H1 (cell line): Measurements from ENCODE around the gene MTAP. TPM values are rescaled to one million over a fixed set of nuclear protein-coding genes. Genes with fewer than 3 reads are reported as not detected.

ENCODE experiments used
- CTCF ChIA-PET: fragments of 300-600 bp; sonication (Branson Sonifier 250); formaldehyde crosslinking; loops from one replicate; lab custom pipeline; 2021; ENCODE audit not compliant: partially characterized antibody; lab: Charles Lee
- POLR2A ChIA-PET: fragments of 300-600 bp; sonication (Branson Sonifier 250); formaldehyde crosslinking; loops from one replicate; lab custom pipeline; 2021; ENCODE audit warnings: inconsistent platforms; ENCODE audit not compliant: partially characterized antibody; lab: Charles Lee
- DNase-seq, 2 experiments: peaks; one replicate each; pipeline versions ENCODE4 v3.0.0 to v3.0.0-alpha.2; 2010 to 2022; ENCODE audit warnings: low spot score in 2 of 2, low read depth in 1 of 2, mixed read lengths in 1 of 2
- FAIRE-seq: peaks from 2 replicates; lab custom pipeline; 2011; peaks lifted over from hg19 to GRCh38; lab: Jason Lieb, UNC
- H2AFZ ChIP-seq: 2 replicates; pipeline ENCODE4 v1.8.1; 2012; ENCODE audit warnings: low read length, inconsistent platforms
- H2AK5ac ChIP-seq: 2 replicates; pipeline ENCODE4 v1.6.1; 2013; ENCODE audit warnings: low read depth, low read length
- H2BK120ac ChIP-seq: replicated peaks from 2 replicates; pipeline ENCODE3; 2013; ENCODE audit warnings: low read depth, low read length, inconsistent platforms
- H2BK12ac ChIP-seq: 2 replicates; pipeline ENCODE4 v1.6.1; 2013; ENCODE audit warnings: low read depth, low read length
- H2BK15ac ChIP-seq: 2 replicates; pipeline ENCODE4 v1.6.1; 2013; ENCODE audit warnings: low read length
- H2BK20ac ChIP-seq: 2 replicates; pipeline ENCODE4 v1.6.1; 2013; ENCODE audit warnings: low read length
- H2BK5ac ChIP-seq: 2 replicates; pipeline ENCODE4 v1.6.1; 2013; ENCODE audit warnings: low read depth, low read length
- H3K14ac ChIP-seq: 2 replicates; pipeline ENCODE4 v1.6.1; 2013; ENCODE audit warnings: inconsistent platforms; ENCODE audit not compliant: insufficient read length
- H3K18ac ChIP-seq: 2 replicates; pipeline ENCODE4 v1.6.1; 2013; ENCODE audit warnings: low read length; ENCODE audit errors: extremely low read depth
- H3K23ac ChIP-seq: 2 replicates; pipeline ENCODE4 v1.6.1; 2013; ENCODE audit warnings: inconsistent platforms; ENCODE audit not compliant: insufficient read length
- H3K23me2 ChIP-seq: 2 replicates; pipeline ENCODE4 v1.6.1; 2013; ENCODE audit warnings: low read depth, low read length
- H3K27ac ChIP-seq: 2 replicates; pipeline ENCODE4 v1.6.1; 2011; ENCODE audit warnings: low read depth, low read length, inconsistent platforms
- H3K27me3 ChIP-seq, 4 experiments: replicated peaks in 1 of 4; 1 replicate in 1 of 4; 2 replicates in 3 of 4; pipeline versions ENCODE4 v1.6.1 to v1.8.1; 2011 to 2013; ENCODE audit warnings: low read length in 3 of 4, mild to moderate bottlenecking in 3 of 4, inconsistent platforms in 2 of 4, mixed read lengths in 2 of 4, moderate library complexity in 1 of 4; ENCODE audit not compliant: control insufficient read depth in 3 of 4, insufficient read depth in 3 of 4; ENCODE audit errors: extremely low read depth in 1 of 4
- H3K36me3 ChIP-seq, 4 experiments: 2 replicates each; pipeline versions ENCODE4 v1.6.1 to v1.8.1; 2011 to 2013; ENCODE audit warnings: mild to moderate bottlenecking in 4 of 4, low read length in 3 of 4, moderate library complexity in 2 of 4, control low read depth in 1 of 4, inconsistent platforms in 1 of 4; ENCODE audit not compliant: insufficient read depth in 4 of 4, control insufficient read depth in 2 of 4
- H3K4ac ChIP-seq: replicated peaks from 2 replicates; pipeline ENCODE3; 2013; ENCODE audit warnings: low read length, low read depth, mixed read lengths, inconsistent platforms; ENCODE audit not compliant: insufficient read length
- H3K4me1 ChIP-seq, 4 experiments: replicated peaks in 1 of 4; 1 replicate in 1 of 4; 2 replicates in 3 of 4; pipeline versions ENCODE4 v1.6.1 to v1.8.1; 2011 to 2013; ENCODE audit warnings: low read length in 3 of 4, inconsistent platforms in 2 of 4, mixed read lengths in 1 of 4; ENCODE audit not compliant: insufficient read depth in 4 of 4, control insufficient read depth in 3 of 4
- H3K4me2 ChIP-seq, 2 experiments: 2 replicates each; pipeline versions ENCODE4 v1.6.1 to v1.8.1; 2011 to 2013; ENCODE audit warnings: low read depth in 2 of 2, low read length in 2 of 2, control low read depth in 1 of 2, inconsistent platforms in 1 of 2, mild to moderate bottlenecking in 1 of 2; ENCODE audit not compliant: insufficient read depth in 1 of 2
- H3K4me3 ChIP-seq, 4 experiments: fragments of 200-600, 300-600 bp in 1 of 4; sonication (generic), shearing (Covaris generic), sonication (Bioruptor Twin) in 1 of 4; 2 replicates each; pipeline versions ENCODE4 v1.5.1 to v1.8.1; 2011 to 2016; ENCODE audit warnings: low read length in 4 of 4, low read depth in 3 of 4, control low read depth in 2 of 4, inconsistent platforms in 2 of 4, mild to moderate bottlenecking in 2 of 4, mixed read lengths in 1 of 4, moderate library complexity in 1 of 4; ENCODE audit not compliant: insufficient read depth in 2 of 4; ENCODE audit errors: extremely low read depth in 1 of 4
- H3K56ac ChIP-seq: replicated peaks from 2 replicates; pipeline ENCODE3; 2013; ENCODE audit warnings: low read depth, mild to moderate bottlenecking, mixed read lengths, low read length, inconsistent platforms; ENCODE audit not compliant: insufficient read length
- H3K79me1 ChIP-seq: 2 replicates; pipeline ENCODE4 v1.6.1; 2013; ENCODE audit warnings: low read depth, low read length, control low read depth
- H3K79me2 ChIP-seq, 2 experiments: 2 replicates each; pipeline versions ENCODE4 v1.6.1 to v1.8.1; 2012 to 2013; ENCODE audit warnings: low read length in 2 of 2, mild to moderate bottlenecking in 2 of 2, inconsistent platforms in 1 of 2; ENCODE audit not compliant: insufficient read depth in 2 of 2, control insufficient read depth in 1 of 2
- H3K9ac ChIP-seq, 4 experiments: replicated peaks in 1 of 4; 1 replicate in 1 of 4; 2 replicates in 3 of 4; pipeline versions ENCODE4 v1.6.1 to v1.8.1; 2011 to 2013; ENCODE audit warnings: low read depth in 3 of 4, low read length in 3 of 4, control low read depth in 2 of 4, mild to moderate bottlenecking in 2 of 4, moderate library complexity in 2 of 4, inconsistent platforms in 1 of 4; ENCODE audit errors: extremely low read depth in 1 of 4
- H3K9me3 ChIP-seq, 2 experiments: 2 replicates each; pipeline versions ENCODE4 v1.6.1 to v1.8.1; 2012 to 2013; ENCODE audit warnings: mild to moderate bottlenecking in 2 of 2, moderate library complexity in 2 of 2, control low read depth in 1 of 2, inconsistent platforms in 1 of 2, low read depth in 1 of 2, low read length in 1 of 2, mixed read lengths in 1 of 2; ENCODE audit not compliant: insufficient read depth in 2 of 2
- H4K20me1 ChIP-seq, 2 experiments: replicated peaks in 1 of 2; 2 replicates each; pipeline versions ENCODE3 to v1.8.1; 2011 to 2013; ENCODE audit warnings: inconsistent platforms in 2 of 2, low read length in 2 of 2, mild to moderate bottlenecking in 1 of 2; ENCODE audit not compliant: insufficient read depth in 2 of 2, control insufficient read depth in 1 of 2
- H4K5ac ChIP-seq: 2 replicates; pipeline ENCODE4 v1.6.1; 2013; ENCODE audit warnings: low read length, low read depth, mixed read lengths, inconsistent platforms; ENCODE audit not compliant: insufficient read length
- H4K8ac ChIP-seq: 2 replicates; pipeline ENCODE4 v1.8.0; 2013; ENCODE audit warnings: mild to moderate bottlenecking, moderate library complexity, low read length, inconsistent platforms; ENCODE audit not compliant: insufficient read depth; ENCODE audit errors: extremely low read depth
- H4K91ac ChIP-seq: replicated peaks from 2 replicates; pipeline ENCODE3; 2013; ENCODE audit warnings: low read length, mixed read lengths, inconsistent platforms; ENCODE audit not compliant: insufficient read length
- ASH2L ChIP-seq: fragments of 200-600, 300-600 bp; sonication (generic); IDR thresholded peaks from one replicate; pipeline ENCODE4 v1.7.1; 2017; ENCODE audit warnings: low read length
- HDAC2 ChIP-seq, 2 experiments: fragments of 300-600 bp in 1 of 2; sonication (generic) in 1 of 2; IDR thresholded peaks; 2 replicates each; pipeline ENCODE4 v1.6.1; 2011 to 2012; ENCODE audit warnings: low read depth in 2 of 2, low read length in 2 of 2, mild to moderate bottlenecking in 2 of 2, moderate library complexity in 2 of 2, borderline replicate concordance in 1 of 2, inconsistent platforms in 1 of 2
- JUN ChIP-seq: IDR thresholded peaks from 2 replicates; pipeline ENCODE4 v1.6.1; 2011; ENCODE audit warnings: low read depth, mild to moderate bottlenecking, improper control_type of control experiment, low read length
- KDM4A ChIP-seq: IDR thresholded peaks from one replicate; pipeline ENCODE4 v1.7.1; 2012; ENCODE audit warnings: low read depth, mild to moderate bottlenecking, moderate library complexity, low read length, inconsistent platforms; ENCODE audit not compliant: severe bottlenecking
- NANOG ChIP-seq: IDR thresholded peaks from 2 replicates; pipeline ENCODE4 v1.6.1; 2011; ENCODE audit warnings: low read length, low read depth, mild to moderate bottlenecking, inconsistent platforms; ENCODE audit not compliant: insufficient read depth, poor library complexity, severe bottlenecking
- RAD21 ChIP-seq, 2 experiments: IDR thresholded peaks in 1 of 2; conservative IDR thresholded peaks in 1 of 2; 2 replicates each; pipeline ENCODE4 v1.6.1; 2011; ENCODE audit warnings: low read depth in 2 of 2, low read length in 2 of 2, improper control_type of control experiment in 1 of 2, inconsistent platforms in 1 of 2, mild to moderate bottlenecking in 1 of 2, moderate library complexity in 1 of 2
- RBBP5 ChIP-seq: IDR thresholded peaks from 2 replicates; pipeline ENCODE4 v1.7.1; 2012; ENCODE audit warnings: low read depth, mild to moderate bottlenecking, inconsistent platforms, low read length, moderate library complexity, borderline replicate concordance
- SP1 ChIP-seq: IDR thresholded peaks from 2 replicates; pipeline ENCODE4 v1.6.1; 2011; ENCODE audit warnings: low read depth, low read length
- SUZ12 ChIP-seq: fragments of 200-600 bp; sonication (generic); IDR thresholded peaks from 2 replicates; pipeline ENCODE4 v1.6.1; 2012; ENCODE audit warnings: mild to moderate bottlenecking, inconsistent platforms, low read length, moderate library complexity, mixed read lengths
- TEAD4 ChIP-seq: IDR thresholded peaks from 2 replicates; pipeline ENCODE4 v1.6.1; 2012; ENCODE audit warnings: low read depth, low read length, inconsistent platforms, mixed read lengths
- WGBS, 2 experiments: shearing (Covaris generic) in 1 of 2; methylation state at CpG; one replicate each; pipeline versions ENCODE4 v1.1.6 to v1.1.7; 2013 to 2015; ENCODE audit warnings: low lambda C conversion rate in 2 of 2, mixed read lengths in 2 of 2, inconsistent platforms in 1 of 2, low coverage in 1 of 2, missing lambda C conversion rate in 1 of 2; ENCODE audit not compliant: insufficient replicate concordance in 2 of 2, insufficient coverage in 1 of 2, insufficient read length in 1 of 2; ENCODE audit errors: extremely low coverage in 1 of 2, missing lambda C conversion rate in 1 of 2; 5-methylcytosine and 5-hydroxymethylcytosine counted together
- polyA plus RNA-seq, 7 experiments: library from polyadenylated mRNA; depleted of rRNA in 3 of 7; stranded (reverse) in 5 of 7; unstranded in 2 of 7; fragments of >200 nt in 5 of 7; fragments of 200-250 nt in 2 of 7; gene quantifications; 1 replicate in 5 of 7; 2 replicates in 1 of 7; 4 replicates in 1 of 7; pipeline versions ENCODE4 v1.2.1 to v1.2.3, GENCODE V29; 2011 to 2013; ENCODE audit warnings: missing spikeins in 2 of 7, mixed read lengths in 2 of 7
- total RNA-seq: library from RNA; stranded (reverse); fragmentation: NEBNext Ultra II Directional; extraction: Animal tissue kit (Norgen Biotek cat#: 25700); gene quantifications from 2 replicates; pipeline ENCODE4 v1.2.1, GENCODE V29; 2021
- TF ChIP-seq, protein P1 (sequence below): IDR thresholded peaks from 2 replicates; pipeline ENCODE4 v1.6.1; 2012; ENCODE audit warnings: low read length, inconsistent platforms

The MTAP gene
- total and polyA plus RNA-seq, 2 of the 8 experiments (the other 6 are each of a cell fraction or from before 2014, with no cell fraction given) = 16.4 to 100 TPM

DNA sequence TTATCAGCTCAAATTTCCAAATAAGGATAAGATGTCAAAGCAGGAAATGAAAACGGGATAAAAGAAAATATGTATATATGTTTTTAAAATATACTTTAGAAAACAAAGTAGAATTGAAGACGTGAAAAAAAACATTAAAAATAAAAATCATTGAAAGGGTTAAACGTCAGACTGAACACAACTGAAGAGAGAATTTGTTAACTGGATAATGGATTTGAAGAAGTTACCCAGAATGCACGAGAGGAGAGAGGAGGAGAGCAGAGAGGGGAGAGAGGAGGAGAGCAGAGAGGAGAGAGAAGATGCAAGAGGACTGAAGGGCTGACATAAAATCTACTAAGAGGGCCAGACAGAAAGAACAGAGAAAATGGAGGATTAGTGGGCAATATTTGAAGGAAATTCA lies 103.8 kb downstream of the MTAP start:
- Histone ChIP-seq H3K79me1 (no peaks in the 10 kb centered on the region), H3K23me2 (no peaks in the 10 kb centered on the region; the same call in 1 of the 2 replicates), H2AFZ (no peak overlapping the region), H3K14ac (no peak overlapping the region), H2BK120ac (no peak overlapping the region), H3K79me2 (no peaks in the 10 kb centered on the region), H3K4me1 (no peaks in the 10 kb centered on the region), H3K36me3 (no peaks in the 10 kb centered on the region), H3K4me2 (no peak overlapping the region), H3K4me3 (no peak overlapping the region), H3K56ac (no peak overlapping the region), H2BK20ac (no peak overlapping the region), H4K91ac (no peak overlapping the region), H3K23ac (no peak overlapping the region), H3K27me3 (no peaks in the 10 kb centered on the region), H3K4ac (no peak overlapping the region), H3K9me3 (no peaks in the 10 kb centered on the region), H4K5ac (no peak overlapping the region), H2BK15ac (no peak overlapping the region), H4K20me1 (peaks cover 0 to 2% of the 10 kb centered on the region in 2 experiments), H3K18ac (no peak overlapping the region), H2BK12ac (no peak overlapping the region), H3K27ac (no peak overlapping the region), H4K8ac (no peak overlapping the region), H2AK5ac (no peak overlapping the region), H3K9ac (no peak overlapping the region), H2BK5ac (no peak overlapping the region)
- 90% methylated on average over 4 of the region's 4 CpGs; no CpG with 5 or more reads in 1 of the 2 experiments for WGBS, 2 experiments
- FAIRE-seq = no peak
- POLR2A ChIA-PET = no interaction called here
- CTCF ChIA-PET = interaction anchor here (1.4 to 1.9 kb wide), 3 partner anchors 9 to 40 kb away, joined by 3 to 9 read pairs (median 7); no protein-coding TSS in a partner anchor
- no peak for DNase-seq
- TF ChIP-seq, protein P1, sequence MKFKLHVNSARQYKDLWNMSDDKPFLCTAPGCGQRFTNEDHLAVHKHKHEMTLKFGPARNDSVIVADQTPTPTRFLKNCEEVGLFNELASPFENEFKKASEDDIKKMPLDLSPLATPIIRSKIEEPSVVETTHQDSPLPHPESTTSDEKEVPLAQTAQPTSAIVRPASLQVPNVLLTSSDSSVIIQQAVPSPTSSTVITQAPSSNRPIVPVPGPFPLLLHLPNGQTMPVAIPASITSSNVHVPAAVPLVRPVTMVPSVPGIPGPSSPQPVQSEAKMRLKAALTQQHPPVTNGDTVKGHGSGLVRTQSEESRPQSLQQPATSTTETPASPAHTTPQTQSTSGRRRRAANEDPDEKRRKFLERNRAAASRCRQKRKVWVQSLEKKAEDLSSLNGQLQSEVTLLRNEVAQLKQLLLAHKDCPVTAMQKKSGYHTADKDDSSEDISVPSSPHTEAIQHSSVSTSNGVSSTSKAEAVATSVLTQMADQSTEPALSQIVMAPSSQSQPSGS = no peak
- TF ChIP-seq RBBP5 (no peak), SUZ12 (no peak), HDAC2 (IDR thresholded peaks at IDR 0.05; ENCODE audit: borderline replicate concordance in 1 of 2, low read depth in 2 of 2, low read length in 2 of 2) (no peak), TEAD4 (no peak), JUN (no peak), ASH2L (no peak), SP1 (no peak), NANOG (no peak), RAD21 (IDR thresholded peaks at IDR 0.05 in 1 of 2, conservative IDR thresholded peaks at IDR 0.05 in 1 of 2; ENCODE audit: low read depth in 2 of 2, low read length in 2 of 2) (no peak), KDM4A (no peak)
